Measurements from ENCODE around the gene TMEM203. TPM values are rescaled to one million over a fixed set of nuclear protein-coding genes. Genes with fewer than 3 reads are reported as not detected.

Gene TMEM203
- polyA plus RNA-seq, 1 donor (not counting 4 experiments of a cell fraction or from before 2014, with no cell fraction given) = 29.2 TPM

- peaks cover 0 to 6% of the 10 kb centered on the region in 2 experiments for H3K36me3 ChIP-seq (ENCODE audit: control insufficient read depth in 2 of 2, extremely low read depth in 1 of 2, insufficient read depth in 2 of 2, low read length in 2 of 2)
- H3K4me1 ChIP-seq (ENCODE audit: control insufficient read depth, extremely low read depth, insufficient read depth, low read length) = no peaks in the 10 kb centered on the region
- FAIRE-seq (no peak), DNase-seq (ENCODE audit: low read depth, low spot score) (no peak)
- no peak overlapping the region for H2AFZ ChIP-seq (ENCODE audit: control insufficient read depth, low read length)
- H4K20me1 ChIP-seq (ENCODE audit: control insufficient read depth, extremely low read depth, insufficient read depth, low read length) = no peaks in the 10 kb centered on the region
- no peak overlapping the region for H3K9ac ChIP-seq (ENCODE audit: control insufficient read depth, extremely low read depth, insufficient read depth, low read length)
- H3K9me3 ChIP-seq (ENCODE audit: control insufficient read depth, low read depth, low read length) = no peaks in the 10 kb centered on the region
- H3K4me2 ChIP-seq (ENCODE audit: control insufficient read depth, extremely low read depth, insufficient read depth, low read depth, low read length) = no peak overlapping the region
- H3K27me3 ChIP-seq (ENCODE audit: control insufficient read depth, extremely low read depth, insufficient read depth, low read length) = peaks cover 12% of the 10 kb centered on the region
- H3K4me3 ChIP-seq (ENCODE audit: control insufficient read depth in 2 of 3, extremely low read depth in 1 of 3, insufficient read depth in 2 of 3, low read depth in 1 of 3, low read length in 3 of 3) = no peak overlapping the region
- no peak overlapping the region for H3K27ac ChIP-seq (ENCODE audit: control insufficient read depth, insufficient read depth, low read length)
- TF ChIP-seq EZH2 (IDR thresholded peaks at IDR 0.05; ENCODE audit: low read length) (no peak), CTCF (optimal IDR thresholded peaks at IDR 0.05 in 1 of 3, IDR thresholded peaks at IDR 0.05 in 1 of 3, conservative IDR thresholded peaks at IDR 0.05 in 1 of 3; ENCODE audit: extremely low read depth in 1 of 3, insufficient read depth in 2 of 3, low read length in 3 of 3) (peak in 2 of 3 experiments; percentile 83 to 99)
- dilution Hi-C loops (cut with MboI; ENCODE audit: extremely low pct_ligation_motif_present, low sequenced_read_pairs) = no loop called here
- no peaks in the 10 kb centered on the region for H3K9me1 ChIP-seq (ENCODE audit: control insufficient read depth, extremely low read depth, insufficient read depth, low read length)
- H3K79me2 ChIP-seq (ENCODE audit: control insufficient read depth, insufficient read depth, low read length) = peaks cover 9% of the 10 kb centered on the region
These were observed 30.9 kb upstream of the TMEM203 start for GRCh38 chr9:137236238-137236935.

GRCh38 chr9:137235424-137236237 is 30.2 kb upstream of the TMEM203 start:
- Histone ChIP-seq H3K4me3 (ENCODE audit: control insufficient read depth in 2 of 3, extremely low read depth in 1 of 3, insufficient read depth in 2 of 3, low read depth in 1 of 3, low read length in 3 of 3) (no peak overlapping the region), H2AFZ (ENCODE audit: control insufficient read depth, low read length) (no peak overlapping the region), H3K36me3 (ENCODE audit: control insufficient read depth in 2 of 2, extremely low read depth in 1 of 2, insufficient read depth in 2 of 2, low read length in 2 of 2) (peaks cover 0 to 6% of the 10 kb centered on the region in 2 experiments), H3K79me2 (ENCODE audit: control insufficient read depth, insufficient read depth, low read length) (peaks cover 9% of the 10 kb centered on the region), H3K27me3 (ENCODE audit: control insufficient read depth, extremely low read depth, insufficient read depth, low read length) (peaks cover 12% of the 10 kb centered on the region), H3K9ac (ENCODE audit: control insufficient read depth, extremely low read depth, insufficient read depth, low read length) (no peak overlapping the region), H3K9me1 (ENCODE audit: control insufficient read depth, extremely low read depth, insufficient read depth, low read length) (no peaks in the 10 kb centered on the region), H3K4me2 (ENCODE audit: control insufficient read depth, extremely low read depth, insufficient read depth, low read depth, low read length) (no peak overlapping the region), H3K9me3 (ENCODE audit: control insufficient read depth, low read depth, low read length) (no peaks in the 10 kb centered on the region), H3K4me1 (ENCODE audit: control insufficient read depth, extremely low read depth, insufficient read depth, low read length) (no peaks in the 10 kb centered on the region), H4K20me1 (ENCODE audit: control insufficient read depth, extremely low read depth, insufficient read depth, low read length) (no peaks in the 10 kb centered on the region), H3K27ac (ENCODE audit: control insufficient read depth, insufficient read depth, low read length) (no peak overlapping the region)
- no peak for FAIRE-seq
- dilution Hi-C loops (cut with MboI; ENCODE audit: extremely low pct_ligation_motif_present, low sequenced_read_pairs) = no loop called here
- no peak for TF ChIP-seq EZH2 (IDR thresholded peaks at IDR 0.05; ENCODE audit: low read length)
- no peak for TF ChIP-seq CTCF (optimal IDR thresholded peaks at IDR 0.05 in 1 of 3, IDR thresholded peaks at IDR 0.05 in 1 of 3, conservative IDR thresholded peaks at IDR 0.05 in 1 of 3; ENCODE audit: extremely low read depth in 1 of 3, insufficient read depth in 2 of 3, low read length in 3 of 3)
- DNase-seq (ENCODE audit: low read depth, low spot score) = no peak

All from keratinocyte (primary cell).